ENCODE measurements around the gene COL5A1.

DNA sequence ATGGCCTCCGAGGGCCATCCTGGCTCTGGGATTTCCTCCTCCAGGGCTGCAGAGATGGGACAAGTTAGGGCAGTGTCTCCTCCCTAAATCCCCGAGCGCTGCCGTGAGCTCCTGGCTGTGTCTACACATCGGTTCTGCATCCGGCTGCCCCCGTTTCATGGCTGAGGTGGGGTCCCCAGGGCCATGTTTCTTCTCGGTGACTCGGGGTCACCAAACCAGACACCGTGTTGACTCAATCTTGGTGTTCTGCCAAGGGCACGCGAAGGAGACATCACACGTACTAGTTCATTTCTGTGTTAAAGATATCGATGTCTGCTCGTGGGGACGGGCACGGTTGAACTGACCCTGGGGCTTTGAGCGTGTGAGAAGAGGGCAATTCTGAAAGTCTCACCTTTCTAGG is 60.7 kb downstream of the COL5A1 start:
- TF ChIP-seq, protein P1, sequence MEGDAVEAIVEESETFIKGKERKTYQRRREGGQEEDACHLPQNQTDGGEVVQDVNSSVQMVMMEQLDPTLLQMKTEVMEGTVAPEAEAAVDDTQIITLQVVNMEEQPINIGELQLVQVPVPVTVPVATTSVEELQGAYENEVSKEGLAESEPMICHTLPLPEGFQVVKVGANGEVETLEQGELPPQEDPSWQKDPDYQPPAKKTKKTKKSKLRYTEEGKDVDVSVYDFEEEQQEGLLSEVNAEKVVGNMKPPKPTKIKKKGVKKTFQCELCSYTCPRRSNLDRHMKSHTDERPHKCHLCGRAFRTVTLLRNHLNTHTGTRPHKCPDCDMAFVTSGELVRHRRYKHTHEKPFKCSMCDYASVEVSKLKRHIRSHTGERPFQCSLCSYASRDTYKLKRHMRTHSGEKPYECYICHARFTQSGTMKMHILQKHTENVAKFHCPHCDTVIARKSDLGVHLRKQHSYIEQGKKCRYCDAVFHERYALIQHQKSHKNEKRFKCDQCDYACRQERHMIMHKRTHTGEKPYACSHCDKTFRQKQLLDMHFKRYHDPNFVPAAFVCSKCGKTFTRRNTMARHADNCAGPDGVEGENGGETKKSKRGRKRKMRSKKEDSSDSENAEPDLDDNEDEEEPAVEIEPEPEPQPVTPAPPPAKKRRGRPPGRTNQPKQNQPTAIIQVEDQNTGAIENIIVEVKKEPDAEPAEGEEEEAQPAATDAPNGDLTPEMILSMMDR (IDR thresholded peaks at IDR 0.05 in 4 of 5, conservative IDR thresholded peaks at IDR 0.05 in 1 of 5): no peak
- no peak for TF ChIP-seq POLR2A (IDR thresholded peaks at IDR 0.05)
